ENCODE data around the gene PLXNB1.
A peak's percentile ranks its signal among the peaks of the same experiment; 100 is the strongest.
"Not testable (repeated sequence)": the region's sequence is repeated elsewhere in the genome, so short reads cannot be mapped to it uniquely, and the experiment has no call there.

Gene PLXNB1

GRCh38 chr3:48429960-48430707 lies at the start of gene PLXNB1:
PLXNB1 (minus strand) TSS chr3:48430086; CDS start chr3:48424611, 5,475 bp downstream.
- intact Hi-C loops (cut with micrococcal nuclease), result no loop called here
- H3K4me1 Mint-ChIP-seq (ENCODE audit: low read depth), result peaks cover 13% of the 10 kb centered on the region
- peak within 1 kb of the TSS; percentile 50 for H3K27ac Mint-ChIP-seq
- no peaks in the 10 kb centered on the region for H3K9me3 Mint-ChIP-seq
- H3K27me3 Mint-ChIP-seq, result peaks cover 32% of the 10 kb centered on the region
- H3K36me3 Mint-ChIP-seq (ENCODE audit: low read depth), result peaks cover 33% of the 10 kb centered on the region
- H3K4me3 Mint-ChIP-seq, result peak within 1 kb of the TSS; percentile 73

- Mint-ChIP-seq H3K4me3 (no peak overlapping the region), H3K4me1 (ENCODE audit: low read depth) (peaks cover 23% of the 10 kb centered on the region), H3K27ac (no peak overlapping the region), H3K36me3 (ENCODE audit: low read depth) (peaks cover 27% of the 10 kb centered on the region), H3K9me3 (no peaks in the 10 kb centered on the region), H3K27me3 (no peaks in the 10 kb centered on the region)
- intact Hi-C loops (cut with micrococcal nuclease), result no loop called here
These were observed 49.0 kb upstream of the PLXNB1 start for GRCh38 chr3:48478626-48479555.

- intact Hi-C loops (cut with micrococcal nuclease), result no loop called here
- peaks cover 28% of the 10 kb centered on the region for H3K36me3 Mint-ChIP-seq (ENCODE audit: low read depth)
- H3K27ac Mint-ChIP-seq, result no peak overlapping the region
- peaks cover 29% of the 10 kb centered on the region for H3K4me1 Mint-ChIP-seq (ENCODE audit: low read depth)
- H3K9me3 Mint-ChIP-seq, result no peaks in the 10 kb centered on the region
- no peak overlapping the region for H3K4me3 Mint-ChIP-seq
- no peaks in the 10 kb centered on the region for H3K27me3 Mint-ChIP-seq
These were observed 48.2 kb upstream of the PLXNB1 start for GRCh38 chr3:48477959-48478520.

- peaks cover 28% of the 10 kb centered on the region for H3K36me3 Mint-ChIP-seq (ENCODE audit: low read depth)
- peaks cover 30% of the 10 kb centered on the region for H3K4me1 Mint-ChIP-seq (ENCODE audit: low read depth)
- no peaks in the 10 kb centered on the region for H3K9me3 Mint-ChIP-seq
- no peak overlapping the region for H3K27ac Mint-ChIP-seq
- H3K4me3 Mint-ChIP-seq, result no peak overlapping the region
- intact Hi-C loops (cut with micrococcal nuclease), result no loop called here
- no peaks in the 10 kb centered on the region for H3K27me3 Mint-ChIP-seq
These were observed 46.7 kb upstream of the PLXNB1 start for GRCh38 chr3:48476426-48477053.

- Mint-ChIP-seq H3K4me1 (ENCODE audit: low read depth) (peaks cover 40% of the 10 kb centered on the region), H3K4me3 (no peak overlapping the region), H3K36me3 (ENCODE audit: low read depth) (peaks cover 36% of the 10 kb centered on the region), H3K27me3 (no peaks in the 10 kb centered on the region), H3K27ac (peak overlapping the region; percentile 28), H3K9me3 (no peaks in the 10 kb centered on the region)
- intact Hi-C loops (cut with micrococcal nuclease), result no loop called here
These were observed 45.3 kb upstream of the PLXNB1 start for GRCh38 chr3:48475188-48475587.

- H3K4me3 Mint-ChIP-seq, result no peak overlapping the region
These were observed 44.7 kb upstream of the PLXNB1 start for GRCh38 chr3:48474619-48475018.

GRCh38 chr3:48474031-48474430 lies 44.1 kb upstream of the PLXNB1 start:
- H3K4me3 Mint-ChIP-seq; intact Hi-C loops (cut with micrococcal nuclease); H3K9me3 Mint-ChIP-seq; H3K27ac Mint-ChIP-seq; H3K27me3 Mint-ChIP-seq: not testable (repeated sequence)
- Mint-ChIP-seq H3K4me1 (ENCODE audit: low read depth) (peaks cover 48% of the 10 kb centered on the region), H3K36me3 (ENCODE audit: low read depth) (peaks cover 47% of the 10 kb centered on the region)

More at GRCh38 chr3:48474619-48475018, 44.7 kb upstream of the PLXNB1 start:
- Mint-ChIP-seq H3K9me3 (no peaks in the 10 kb centered on the region), H3K27me3 (no peaks in the 10 kb centered on the region), H3K27ac (peak overlapping the region; percentile 28), H3K36me3 (ENCODE audit: low read depth) (peaks cover 42% of the 10 kb centered on the region), H3K4me1 (ENCODE audit: low read depth) (peaks cover 46% of the 10 kb centered on the region)
- intact Hi-C loops (cut with micrococcal nuclease), result no loop called here

GRCh38 chr3:48473617-48473952 lies 43.7 kb upstream of the PLXNB1 start:
- H3K36me3 Mint-ChIP-seq (ENCODE audit: low read depth), result peaks cover 48% of the 10 kb centered on the region
- H3K4me1 Mint-ChIP-seq (ENCODE audit: low read depth), result peaks cover 48% of the 10 kb centered on the region
- peak overlapping the region; percentile 100 for H3K27ac Mint-ChIP-seq
- H3K9me3 Mint-ChIP-seq, result no peaks in the 10 kb centered on the region
- intact Hi-C loops (cut with micrococcal nuclease), result loop anchor here (1.0 kb wide), 1 partner anchor 8 kb away; no protein-coding TSS in a partner anchor
- no peaks in the 10 kb centered on the region for H3K27me3 Mint-ChIP-seq
- peak overlapping the region; percentile 90 for H3K4me3 Mint-ChIP-seq

- no peaks in the 10 kb centered on the region for H3K27me3 Mint-ChIP-seq
- no peaks in the 10 kb centered on the region for H3K9me3 Mint-ChIP-seq
- intact Hi-C loops (cut with micrococcal nuclease), result loop anchor here (1.0 kb wide), 1 partner anchor 8 kb away; no protein-coding TSS in a partner anchor
- H3K36me3 Mint-ChIP-seq (ENCODE audit: low read depth), result peaks cover 51% of the 10 kb centered on the region
- H3K27ac Mint-ChIP-seq, result peak overlapping the region; percentile 100
- peaks cover 52% of the 10 kb centered on the region for H3K4me1 Mint-ChIP-seq (ENCODE audit: low read depth)
- peak overlapping the region; percentile 90 for H3K4me3 Mint-ChIP-seq
These were observed 43.2 kb upstream of the PLXNB1 start for GRCh38 chr3:48472923-48473616.

- Mint-ChIP-seq H3K4me1 (ENCODE audit: low read depth) (peaks cover 52% of the 10 kb centered on the region), H3K27ac (peak overlapping the region; percentile 100), H3K9me3 (no peaks in the 10 kb centered on the region), H3K4me3 (peak overlapping the region; percentile 90), H3K36me3 (ENCODE audit: low read depth) (peaks cover 51% of the 10 kb centered on the region), H3K27me3 (no peaks in the 10 kb centered on the region)
- intact Hi-C loops (cut with micrococcal nuclease), result no loop called here
These were observed 42.7 kb upstream of the PLXNB1 start for GRCh38 chr3:48472673-48472922.

- intact Hi-C loops (cut with micrococcal nuclease), result no loop called here
- Mint-ChIP-seq H3K4me1 (ENCODE audit: low read depth) (peaks cover 66% of the 10 kb centered on the region), H3K9me3 (no peaks in the 10 kb centered on the region), H3K4me3 (no peak overlapping the region), H3K27ac (peak overlapping the region; percentile 100), H3K27me3 (no peaks in the 10 kb centered on the region), H3K36me3 (ENCODE audit: low read depth) (peaks cover 72% of the 10 kb centered on the region)
These were observed 40.4 kb upstream of the PLXNB1 start for GRCh38 chr3:48470286-48470685.

GRCh38 chr3:48469046-48469915 lies 39.4 kb upstream of the PLXNB1 start:
- Mint-ChIP-seq H3K4me1 (ENCODE audit: low read depth) (peaks cover 66% of the 10 kb centered on the region), H3K27ac (peak overlapping the region; percentile 100), H3K4me3 (peak overlapping the region; percentile 37), H3K9me3 (no peaks in the 10 kb centered on the region), H3K27me3 (no peaks in the 10 kb centered on the region), H3K36me3 (ENCODE audit: low read depth) (peaks cover 64% of the 10 kb centered on the region)
- intact Hi-C loops (cut with micrococcal nuclease), result loop anchor here (10.0 kb wide), 1 partner anchor 216 kb away; the partner anchor contains the start of gene NCKIPSD
